HG02870 (cell line): ENCODE data around the gene FOXN3.
"Not testable (repeated sequence)": the region's sequence is repeated elsewhere in the genome, so short reads cannot be mapped to it uniquely, and the experiment has no call there.

Source experiments
- ATAC-seq: cut with Tn5 transposase; IDR thresholded peaks from one replicate; pipeline ENCODE4 v1.9.1; 2021; ENCODE audit warnings: mild to moderate bottlenecking, moderate library complexity; ENCODE audit not compliant: unreplicated experiment

FOXN3 gene

GRCh38 chr14:89256951-89257350 is 160.1 kb downstream of the FOXN3 start:
- no peak for ATAC-seq

DNA sequence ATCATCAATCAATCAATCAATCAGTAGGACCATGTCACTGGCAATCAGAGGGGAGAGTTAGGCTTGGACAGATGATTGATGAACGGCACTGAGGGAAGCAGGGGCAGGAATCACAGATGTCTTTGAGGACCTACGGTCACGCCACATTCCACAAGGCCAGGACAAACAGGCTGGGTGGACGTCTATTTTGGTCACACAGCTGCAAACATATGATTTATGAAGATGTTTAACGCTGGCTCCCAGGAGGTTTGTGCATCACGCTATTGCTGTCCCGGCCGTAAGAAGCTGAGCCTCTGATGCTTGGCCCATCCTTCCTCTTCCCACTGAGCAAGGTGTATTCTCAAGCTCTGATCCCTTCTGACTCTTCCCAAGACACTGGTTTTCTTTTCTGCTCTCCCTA is 160.8 kb downstream of the FOXN3 start:
- no peak for ATAC-seq

DNA sequence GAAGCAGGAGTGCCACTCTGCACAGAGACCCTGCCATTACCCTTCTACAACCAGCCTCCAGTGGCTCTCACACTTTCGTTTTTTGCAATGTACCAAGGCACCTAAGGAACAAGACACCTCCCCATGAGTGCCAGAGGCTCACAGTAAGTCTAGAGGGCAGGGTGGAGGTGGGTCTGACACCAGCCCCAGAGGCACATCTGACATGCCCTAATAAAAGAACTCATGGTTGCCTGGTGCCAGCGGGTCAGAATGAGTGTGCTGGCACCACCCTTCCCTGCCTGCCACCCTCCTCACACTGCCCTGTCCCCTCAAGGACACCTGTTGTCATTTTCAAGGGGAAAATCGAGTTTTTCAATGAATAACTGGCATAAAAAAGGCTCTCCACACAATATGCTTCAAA is 161.2 kb downstream of the FOXN3 start:
- ATAC-seq = no peak

DNA sequence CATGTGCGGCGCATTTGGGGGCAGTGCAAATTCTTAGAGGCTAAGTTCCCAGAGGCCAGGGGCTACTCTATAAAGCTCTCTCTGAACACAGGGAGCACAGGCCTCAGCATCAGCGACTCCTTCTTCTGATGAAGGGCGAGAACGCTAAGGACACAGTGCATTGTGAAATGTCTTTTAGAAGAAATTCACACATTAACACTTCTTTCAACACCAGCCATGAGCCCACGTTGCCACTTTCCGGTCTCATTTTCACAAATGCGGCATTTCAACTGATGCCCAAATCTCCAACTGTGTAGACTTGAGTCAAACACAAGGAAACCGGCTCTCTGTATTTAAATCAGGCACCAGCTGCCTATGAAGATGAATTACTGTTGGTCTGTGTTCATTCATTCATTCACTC is 162.0 kb downstream of the FOXN3 start:
- ATAC-seq = no peak

DNA sequence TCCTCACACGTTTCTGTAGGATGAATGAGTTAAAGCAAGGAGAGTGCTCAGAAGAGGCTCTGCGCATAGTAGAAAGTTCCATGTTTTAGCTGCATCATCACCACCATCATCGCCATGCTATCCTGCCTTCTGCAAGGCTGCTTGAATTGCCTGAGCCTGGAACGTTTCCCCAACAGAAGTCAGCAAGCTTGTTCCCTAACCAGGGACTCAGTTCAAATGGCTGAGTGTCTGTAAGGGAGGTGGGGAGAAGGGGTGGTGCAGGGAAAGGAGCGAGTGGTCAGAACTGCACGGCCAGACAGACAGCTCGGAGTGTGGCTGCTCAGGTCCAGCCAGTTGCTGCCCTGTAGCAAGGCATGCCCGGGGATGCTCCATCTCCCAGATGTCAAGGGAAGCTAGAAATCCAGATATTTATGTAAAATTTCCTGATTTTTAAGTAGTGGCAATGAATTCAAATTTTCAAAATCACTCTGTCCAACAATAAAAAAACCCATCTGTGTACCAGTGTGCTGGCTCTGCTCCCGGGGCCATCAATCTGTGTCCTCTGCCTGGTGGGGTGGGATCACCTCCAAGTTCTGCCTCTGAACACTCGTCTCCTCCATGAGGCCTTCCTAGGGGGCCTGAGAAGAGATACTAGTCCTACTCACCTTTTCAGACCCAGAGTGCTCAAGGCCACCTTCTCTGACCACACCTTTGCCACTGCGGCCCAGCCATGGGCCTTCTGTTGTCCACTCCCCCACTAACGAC is 162.7 kb downstream of the FOXN3 start:
- ATAC-seq = no peak

GRCh38 chr14:89252887-89253532 is 164.0 kb downstream of the FOXN3 start:
- ATAC-seq = no peak

DNA sequence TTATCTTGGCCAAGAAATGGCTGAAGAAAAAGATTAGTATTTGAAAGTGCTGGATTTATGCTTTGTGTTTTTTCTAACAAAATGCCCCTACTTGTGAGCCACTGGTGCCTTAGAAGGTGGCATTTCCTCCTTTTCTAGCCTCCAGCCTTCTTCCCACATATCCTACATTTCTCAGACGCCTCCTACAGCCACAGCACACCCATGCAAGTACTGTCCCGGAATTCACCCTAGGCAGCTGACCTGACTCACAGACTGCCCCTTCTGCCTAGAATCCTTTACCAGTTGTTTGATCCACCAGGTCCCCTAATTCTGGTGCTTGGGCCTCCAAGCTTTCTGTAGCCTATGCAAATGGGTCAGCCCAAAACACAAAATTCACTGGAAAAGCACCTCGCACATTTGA is 166.0 kb downstream of the FOXN3 start:
- no peak for ATAC-seq

DNA sequence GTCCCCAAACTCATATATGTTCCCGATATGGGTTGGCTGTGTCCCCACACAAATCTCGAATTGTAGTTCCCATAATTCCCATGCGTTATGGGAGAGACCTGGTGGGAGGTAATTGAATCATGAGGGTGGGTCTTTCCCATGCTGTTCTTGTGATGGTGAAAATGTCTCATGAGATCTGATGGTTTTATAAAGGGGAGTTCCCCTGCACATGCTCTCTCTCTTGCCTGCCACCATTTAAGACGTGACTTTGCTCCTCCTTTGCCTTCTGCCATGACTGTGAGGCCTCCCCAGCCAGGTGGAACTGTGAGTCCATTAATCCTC is 166.4 kb downstream of the FOXN3 start:
- ATAC-seq = not testable (repeated sequence)

- no peak for ATAC-seq
Observed at GRCh38 chr14:89249972-89250654, 166.9 kb downstream of the FOXN3 start.

DNA sequence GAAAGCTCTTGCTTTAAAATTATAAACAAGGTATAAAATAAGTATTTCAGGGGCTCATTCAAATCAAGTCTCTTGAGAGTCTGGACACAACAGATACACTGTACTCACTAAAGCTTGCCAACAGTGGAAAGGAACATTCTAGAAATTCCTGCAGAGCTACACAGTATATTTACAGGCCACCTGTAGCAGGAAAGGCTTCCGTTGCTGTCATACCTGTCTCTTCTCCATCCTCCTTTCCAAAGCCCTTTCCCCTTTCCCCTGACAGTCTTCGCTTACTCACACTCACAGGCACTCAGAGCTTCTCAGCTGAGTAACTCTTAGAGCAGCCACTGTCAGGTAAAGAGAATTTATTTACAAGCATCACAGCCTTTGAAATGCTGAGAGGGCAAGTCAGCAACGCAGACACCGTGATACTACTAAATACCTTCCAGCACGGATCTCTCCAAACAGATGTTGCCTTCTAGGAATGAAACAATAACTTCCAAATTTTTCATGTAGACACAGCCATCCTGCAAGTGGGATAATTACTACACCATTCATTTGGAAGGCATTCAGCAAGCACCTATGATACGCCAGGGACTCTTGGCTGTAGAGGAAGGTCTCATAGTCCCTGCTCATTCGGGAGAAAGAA is 167.9 kb downstream of the FOXN3 start:
- no peak for ATAC-seq

GRCh38 chr14:89248411-89249064 is 168.5 kb downstream of the FOXN3 start:
- ATAC-seq = no peak

DNA sequence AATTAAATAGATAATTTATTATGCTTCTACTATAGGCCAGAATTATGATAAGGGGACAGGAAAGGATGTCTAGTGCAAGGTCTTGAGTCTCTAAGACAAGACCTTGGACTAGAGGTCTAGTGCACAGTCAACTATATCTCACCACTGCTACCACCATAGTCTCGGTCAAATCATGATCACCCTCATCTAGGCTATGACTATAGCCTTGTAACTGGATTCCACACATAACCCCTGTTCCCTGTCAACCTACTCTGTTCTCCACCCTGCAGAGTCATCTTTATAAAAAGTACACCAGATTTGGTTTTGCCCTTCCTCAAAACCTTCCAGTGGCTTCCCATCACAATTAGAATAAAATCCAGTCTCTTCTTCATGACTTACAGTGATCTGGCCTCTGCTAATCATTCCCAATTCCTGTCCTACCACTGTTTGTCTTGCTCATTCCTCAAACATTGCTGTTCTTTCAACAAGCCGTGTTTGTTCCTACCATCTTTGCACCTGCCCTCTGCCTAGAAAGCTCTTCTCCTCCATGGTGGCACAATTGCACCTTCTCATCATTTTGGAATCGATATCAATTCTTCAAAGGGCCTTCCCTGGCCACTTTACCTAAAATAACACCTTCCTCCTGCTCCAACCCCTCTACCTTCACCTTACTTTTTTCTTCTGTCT is 169.4 kb downstream of the FOXN3 start:
- ATAC-seq = no peak

- no peak for ATAC-seq
Observed at GRCh38 chr14:89246290-89246689, 170.7 kb downstream of the FOXN3 start.

GRCh38 chr14:89245802-89246201 is 171.2 kb downstream of the FOXN3 start:
- ATAC-seq = no peak

- ATAC-seq = no peak
Observed at GRCh38 chr14:89244720-89245119, 172.3 kb downstream of the FOXN3 start.

GRCh38 chr14:89243741-89244140 is 173.3 kb downstream of the FOXN3 start:
- no peak for ATAC-seq

- no peak for ATAC-seq
Observed at GRCh38 chr14:89243286-89243685, 173.7 kb downstream of the FOXN3 start.

DNA sequence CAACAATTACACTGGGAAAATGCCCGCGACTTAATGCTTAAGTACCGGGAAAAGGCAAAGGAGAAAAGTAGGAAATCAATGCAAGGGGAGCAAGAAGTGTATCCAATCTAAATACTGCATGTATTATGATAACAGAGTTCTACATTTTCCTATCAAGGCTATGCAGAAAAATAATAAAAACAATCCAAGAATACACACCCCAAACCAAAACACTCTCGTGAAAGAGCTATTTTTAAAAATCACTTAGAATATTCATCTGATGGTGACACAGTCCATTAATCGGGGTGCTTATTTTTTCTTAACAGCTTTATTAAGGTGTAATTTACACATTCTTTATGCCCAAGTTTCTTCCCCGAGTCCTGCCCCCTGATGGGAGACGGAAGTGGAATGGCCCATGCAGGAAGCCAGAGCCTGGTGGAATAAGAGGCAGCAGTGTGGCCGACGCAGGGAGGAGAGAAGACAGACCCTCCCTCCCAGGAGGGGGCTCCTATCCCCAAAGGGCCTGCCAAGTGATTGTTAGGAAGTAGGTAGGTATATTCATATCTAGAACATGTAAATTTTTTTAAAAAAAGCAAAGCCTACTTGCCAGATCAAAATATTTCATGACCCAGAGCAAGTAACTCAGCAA is 174.3 kb downstream of the FOXN3 start:
- ATAC-seq = no peak

DNA sequence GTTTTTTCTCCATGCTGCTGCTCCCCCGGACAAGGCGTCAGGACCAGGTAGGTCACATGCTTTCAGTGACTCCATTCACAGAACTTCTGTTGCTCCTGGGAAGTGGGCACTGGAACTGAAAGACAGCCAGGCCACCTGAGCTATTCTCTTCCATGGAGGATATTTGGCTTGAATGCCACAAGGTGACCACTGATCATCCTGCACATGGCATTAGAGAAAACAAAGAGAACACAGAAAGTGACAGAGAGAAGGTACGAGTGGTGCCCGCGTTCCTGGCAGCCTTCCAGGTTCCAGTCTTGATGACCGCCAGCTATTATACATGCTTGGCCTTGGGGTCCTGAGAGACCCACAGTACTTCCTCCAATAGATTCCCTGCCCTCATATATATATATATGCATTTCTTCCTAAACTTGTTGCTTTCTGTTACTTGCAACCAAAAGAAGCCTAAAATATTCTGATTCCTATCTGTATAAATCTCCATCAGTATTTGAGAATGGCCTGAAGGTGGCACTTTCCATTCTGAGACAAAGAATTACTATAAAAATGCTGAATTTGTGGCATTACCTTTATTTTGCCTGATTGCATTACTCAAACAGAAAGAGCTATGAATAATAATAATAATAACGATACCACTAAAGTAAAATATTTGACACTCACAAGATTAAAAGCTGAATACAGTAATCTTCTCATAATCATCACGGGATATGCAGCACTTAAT is 174.9 kb downstream of the FOXN3 start:
- ATAC-seq = no peak

GRCh38 chr14:89241257-89241656 is 175.8 kb downstream of the FOXN3 start:
- no peak for ATAC-seq
